Spinal cord (tissue), 10 donors: ENCODE data around the gene KDM3A. TPM values are rescaled to one million over a fixed set of nuclear protein-coding genes. Genes with fewer than 3 reads are reported as not detected.

Experiments
- DNase-seq, 6 donors: peaks; one replicate each; pipeline versions ENCODE4 v3.0.0 to v3.0.0-alpha.2; 2013 to 2015; ENCODE audit warnings: low spot score in 6 of 6, low read depth in 4 of 6
- H3K27ac ChIP-seq: one replicate; pipeline ENCODE4 v1.5.1; 2013; ENCODE audit warnings: low read depth, low read length, control low read depth
- H3K27me3 ChIP-seq: one replicate; pipeline ENCODE4 v1.6.1; 2013; ENCODE audit warnings: low read length; ENCODE audit not compliant: control insufficient read depth, insufficient read depth
- H3K36me3 ChIP-seq: one replicate; pipeline ENCODE4 v1.6.1; 2013; ENCODE audit warnings: low read length; ENCODE audit not compliant: control insufficient read depth, insufficient read depth
- H3K4me1 ChIP-seq: one replicate; pipeline ENCODE4 v1.6.1; 2013; ENCODE audit warnings: low read length; ENCODE audit not compliant: control insufficient read depth, insufficient read depth
- H3K4me3 ChIP-seq: one replicate; pipeline ENCODE4 v1.5.1; 2013; ENCODE audit warnings: low read depth, low read length, control low read depth
- H3K9me3 ChIP-seq: one replicate; pipeline ENCODE4 v1.6.1; 2013; ENCODE audit warnings: low read length; ENCODE audit not compliant: control insufficient read depth, insufficient read depth
- WGBS: methylation state at CpG from one replicate; pipeline ENCODE4 v1.1.5; 2013; ENCODE audit warnings: missing lambda C conversion rate; ENCODE audit not compliant: insufficient coverage; 5-methylcytosine and 5-hydroxymethylcytosine counted together
- long read RNA-seq, 4 donors: transcript quantifications; one replicate each; lab custom pipeline, GENCODE V29; 2026
- polyA plus RNA-seq, 2 donors: library from polyadenylated mRNA; unstranded; fragments of 120-200 nt; gene quantifications; one replicate each; pipeline ENCODE4 v1.2.1, GENCODE V29; 2013; ENCODE audit not compliant: insufficient read length in 2 of 2
- total RNA-seq, 2 donors: library from RNA; depleted of rRNA in 1 of 2; stranded (reverse); fragments of 120-200 nt in 1 of 2; fragments of >200 nt in 1 of 2; gene quantifications; one replicate each; pipeline versions ENCODE4 v1.2.3 to v1.2.4, GENCODE V29; 2013 to 2014
- donor health status: healthy.

KDM3A gene, protein sequence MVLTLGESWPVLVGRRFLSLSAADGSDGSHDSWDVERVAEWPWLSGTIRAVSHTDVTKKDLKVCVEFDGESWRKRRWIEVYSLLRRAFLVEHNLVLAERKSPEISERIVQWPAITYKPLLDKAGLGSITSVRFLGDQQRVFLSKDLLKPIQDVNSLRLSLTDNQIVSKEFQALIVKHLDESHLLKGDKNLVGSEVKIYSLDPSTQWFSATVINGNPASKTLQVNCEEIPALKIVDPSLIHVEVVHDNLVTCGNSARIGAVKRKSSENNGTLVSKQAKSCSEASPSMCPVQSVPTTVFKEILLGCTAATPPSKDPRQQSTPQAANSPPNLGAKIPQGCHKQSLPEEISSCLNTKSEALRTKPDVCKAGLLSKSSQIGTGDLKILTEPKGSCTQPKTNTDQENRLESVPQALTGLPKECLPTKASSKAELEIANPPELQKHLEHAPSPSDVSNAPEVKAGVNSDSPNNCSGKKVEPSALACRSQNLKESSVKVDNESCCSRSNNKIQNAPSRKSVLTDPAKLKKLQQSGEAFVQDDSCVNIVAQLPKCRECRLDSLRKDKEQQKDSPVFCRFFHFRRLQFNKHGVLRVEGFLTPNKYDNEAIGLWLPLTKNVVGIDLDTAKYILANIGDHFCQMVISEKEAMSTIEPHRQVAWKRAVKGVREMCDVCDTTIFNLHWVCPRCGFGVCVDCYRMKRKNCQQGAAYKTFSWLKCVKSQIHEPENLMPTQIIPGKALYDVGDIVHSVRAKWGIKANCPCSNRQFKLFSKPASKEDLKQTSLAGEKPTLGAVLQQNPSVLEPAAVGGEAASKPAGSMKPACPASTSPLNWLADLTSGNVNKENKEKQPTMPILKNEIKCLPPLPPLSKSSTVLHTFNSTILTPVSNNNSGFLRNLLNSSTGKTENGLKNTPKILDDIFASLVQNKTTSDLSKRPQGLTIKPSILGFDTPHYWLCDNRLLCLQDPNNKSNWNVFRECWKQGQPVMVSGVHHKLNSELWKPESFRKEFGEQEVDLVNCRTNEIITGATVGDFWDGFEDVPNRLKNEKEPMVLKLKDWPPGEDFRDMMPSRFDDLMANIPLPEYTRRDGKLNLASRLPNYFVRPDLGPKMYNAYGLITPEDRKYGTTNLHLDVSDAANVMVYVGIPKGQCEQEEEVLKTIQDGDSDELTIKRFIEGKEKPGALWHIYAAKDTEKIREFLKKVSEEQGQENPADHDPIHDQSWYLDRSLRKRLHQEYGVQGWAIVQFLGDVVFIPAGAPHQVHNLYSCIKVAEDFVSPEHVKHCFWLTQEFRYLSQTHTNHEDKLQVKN (N-terminal part only)
- total RNA-seq (10 to 100 TPM; 57.3 to 58.0 TPM), polyA plus RNA-seq (10 to 100 TPM; 45.9 to 48.5 TPM)
- long read RNA-seq, donor 1, full-length matches to known transcripts: 5 of 11 reads
- long read RNA-seq, donor 1, partial matches to known transcripts: 6 of 11 reads
- long read RNA-seq, donor 1, other reads (novel, unspliced or antisense): 0 of 11 reads
- long read RNA-seq, donor 2, full-length matches to known transcripts: 1 of 1 reads
- long read RNA-seq, donor 2, partial matches to known transcripts: 0 of 1 reads
- long read RNA-seq, donor 2, other reads (novel, unspliced or antisense): 0 of 1 reads
- long read RNA-seq, donor 3, partial matches to known transcripts: 0 of 1 reads
- long read RNA-seq, donor 3, other reads (novel, unspliced or antisense): 0 of 1 reads
- long read RNA-seq, donor 4, full-length matches to known transcripts: 4 of 24 reads
- long read RNA-seq, donor 4, partial matches to known transcripts: 20 of 24 reads
- long read RNA-seq, donor 4, other reads (novel, unspliced or antisense): 0 of 24 reads

GRCh38 chr2:86440631-86441391 is at the start of gene KDM3A:
TSS of gene KDM3A (plus strand) at chr2:86441371. CDS start at chr2:86442048, 677 bp downstream.
- H3K4me1 ChIP-seq: peaks cover 6% of the 10 kb centered on the region
- DNase-seq: peak; percentile 98 to 100 (median 100)
- H3K4me3 ChIP-seq: peak within 1 kb of the TSS; percentile 63
- under 1% methylated on average over 51 of the region's 51 CpGs for WGBS
- no peaks in the 10 kb centered on the region for H3K27me3 ChIP-seq
- no peaks in the 10 kb centered on the region for H3K36me3 ChIP-seq
- H3K9me3 ChIP-seq: peaks cover 5% of the 10 kb centered on the region
- H3K27ac ChIP-seq: peak within 1 kb of the TSS; percentile 100

GRCh38 chr2:86392873-86393518 is 48.2 kb upstream of the KDM3A start:
- Histone ChIP-seq H3K27ac (no peak overlapping the region), H3K9me3 (no peaks in the 10 kb centered on the region), H3K27me3 (no peaks in the 10 kb centered on the region), H3K36me3 (no peaks in the 10 kb centered on the region), H3K4me1 (no peaks in the 10 kb centered on the region), H3K4me3 (no peak overlapping the region)
- DNase-seq: no peak
- WGBS: 75% methylated on average over 4 of the region's 6 CpGs

GRCh38 chr2:86393521-86394491 is 47.4 kb upstream of the KDM3A start:
- Histone ChIP-seq H3K36me3 (no peaks in the 10 kb centered on the region), H3K27ac (no peak overlapping the region), H3K9me3 (no peaks in the 10 kb centered on the region), H3K4me3 (no peak overlapping the region), H3K4me1 (no peaks in the 10 kb centered on the region), H3K27me3 (no peaks in the 10 kb centered on the region)
- no peak for DNase-seq
- no CpG with 5 or more reads among the region's 1 CpG for WGBS

DNA sequence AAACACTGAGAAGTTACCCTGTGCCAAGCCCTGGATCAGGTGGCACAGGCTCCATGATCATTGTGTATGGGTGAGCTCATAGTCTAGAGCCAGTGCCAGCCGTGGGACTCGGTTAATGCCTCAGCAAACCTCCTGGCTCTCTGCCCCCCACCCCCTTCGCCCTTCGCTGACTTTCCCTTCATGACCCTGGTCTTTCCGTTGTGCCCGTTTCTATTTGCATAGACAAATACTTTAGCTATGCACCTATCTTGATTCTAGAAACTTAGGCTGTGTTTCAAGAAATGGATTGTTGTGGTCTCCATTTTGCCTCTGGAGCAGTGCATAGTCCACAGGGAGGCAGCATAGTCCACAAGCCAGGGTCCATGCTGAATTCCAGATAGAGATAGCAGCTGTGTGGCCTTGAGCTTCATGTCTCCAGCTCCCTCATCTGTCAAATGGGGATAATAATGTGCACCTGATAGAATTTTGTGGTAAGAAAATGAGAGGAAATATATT is 44.8 kb upstream of the KDM3A start:
- H3K27me3 ChIP-seq: no peaks in the 10 kb centered on the region
- no CpG with 5 or more reads among the region's 6 CpGs for WGBS
- H3K4me3 ChIP-seq: no peak overlapping the region
- peak in 2 of 6 donors; percentile 11 to 43 for DNase-seq
- no peaks in the 10 kb centered on the region for H3K36me3 ChIP-seq
- H3K9me3 ChIP-seq: no peaks in the 10 kb centered on the region
- no peak overlapping the region for H3K27ac ChIP-seq
- H3K4me1 ChIP-seq: no peaks in the 10 kb centered on the region

DNA sequence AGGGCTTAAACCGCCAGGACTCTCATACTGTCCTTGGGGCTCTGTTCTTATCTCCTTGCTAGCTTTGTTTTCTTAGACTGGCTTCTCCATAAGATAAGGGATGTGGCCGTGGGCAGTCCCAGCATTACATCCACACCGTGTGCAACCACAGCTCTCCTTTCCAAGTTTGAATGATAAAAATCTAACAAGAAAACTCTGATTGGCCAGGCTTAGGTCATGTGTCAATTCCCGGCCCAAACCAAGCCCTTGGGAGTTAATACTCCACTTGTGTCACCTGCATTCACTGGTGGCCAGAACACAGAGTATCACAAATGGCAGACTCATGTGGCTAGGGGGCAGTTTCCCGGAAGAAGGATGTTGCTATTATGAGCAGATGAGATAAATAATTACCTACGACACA is 43.2 kb upstream of the KDM3A start:
- Histone ChIP-seq H3K27me3 (no peaks in the 10 kb centered on the region), H3K4me3 (no peak overlapping the region), H3K9me3 (no peaks in the 10 kb centered on the region), H3K4me1 (no peaks in the 10 kb centered on the region), H3K36me3 (no peaks in the 10 kb centered on the region), H3K27ac (no peak overlapping the region)
- no peak for DNase-seq
- WGBS: 68% methylated on average over 2 of the region's 6 CpGs

- no peak for DNase-seq
- H3K36me3 ChIP-seq: no peaks in the 10 kb centered on the region
- H3K27me3 ChIP-seq: no peaks in the 10 kb centered on the region
- WGBS: 93% methylated on average over 6 of the region's 7 CpGs
- H3K4me1 ChIP-seq: no peaks in the 10 kb centered on the region
- no peak overlapping the region for H3K4me3 ChIP-seq
- H3K9me3 ChIP-seq: no peaks in the 10 kb centered on the region
- no peak overlapping the region for H3K27ac ChIP-seq
Observed at GRCh38 chr2:86398500-86399474, 42.4 kb upstream of the KDM3A start.
